NCI-H82 treated with DMSO at 0.1 percent for 48 hours (cell line): ENCODE data around the gene FMN1.

Experiments used
- DNase-seq: peaks from one replicate; lab custom pipeline; 2025; ENCODE audit not compliant: unreplicated experiment; lab: John Stamatoyannopoulos, UW

FMN1 gene

GRCh38 chr15:33157371-33158037 lies 37.0 kb downstream of the FMN1 start:
- no peak for DNase-seq

- no peak for DNase-seq
Observed at GRCh38 chr15:33155691-33156420, 38.7 kb downstream of the FMN1 start.

- peak; percentile 11 for DNase-seq
Observed at GRCh38 chr15:33154351-33155166, 40.0 kb downstream of the FMN1 start.

- no peak for DNase-seq
Observed at GRCh38 chr15:33153548-33153947, 41.0 kb downstream of the FMN1 start.

- no peak for DNase-seq
Observed at GRCh38 chr15:33152502-33153109, 41.9 kb downstream of the FMN1 start.

- no peak for DNase-seq
Observed at GRCh38 chr15:33150971-33151370, 43.5 kb downstream of the FMN1 start.

- peak; percentile 92 for DNase-seq
Observed at GRCh38 chr15:33150431-33150941, 44.0 kb downstream of the FMN1 start.

GRCh38 chr15:33149919-33150318 lies 44.6 kb downstream of the FMN1 start:
- DNase-seq = no peak

- no peak for DNase-seq
Observed at GRCh38 chr15:33148129-33148751, 46.3 kb downstream of the FMN1 start.

GRCh38 chr15:33146051-33146450 lies 48.5 kb downstream of the FMN1 start:
- no peak for DNase-seq

- DNase-seq = no peak
Observed at GRCh38 chr15:33145447-33145846, 49.1 kb downstream of the FMN1 start.

GRCh38 chr15:33142708-33143107 lies 51.8 kb downstream of the FMN1 start:
- DNase-seq = peak; percentile 47

- no peak for DNase-seq
Observed at GRCh38 chr15:33138000-33138399, 56.5 kb downstream of the FMN1 start.

- no peak for DNase-seq
Observed at GRCh38 chr15:33137101-33137500, 57.4 kb downstream of the FMN1 start.

GRCh38 chr15:33136353-33136752 lies 58.2 kb downstream of the FMN1 start:
- no peak for DNase-seq

- DNase-seq = no peak
Observed at GRCh38 chr15:33135355-33135781, 59.1 kb downstream of the FMN1 start.

- peak; percentile 33 for DNase-seq
Observed at GRCh38 chr15:33132722-33133345, 61.7 kb downstream of the FMN1 start.

GRCh38 chr15:33132233-33132580 lies 62.3 kb downstream of the FMN1 start:
- DNase-seq = no peak

- no peak for DNase-seq
Observed at GRCh38 chr15:33131552-33132232, 62.8 kb downstream of the FMN1 start.
